NCI-H345 treated with DMSO at 0.1 percent for 48 hours (cell line): ENCODE results near the gene CTPS1.

Source experiments
- DNase-seq: peaks from one replicate; lab custom pipeline; 2025; ENCODE audit not compliant: unreplicated experiment; lab: John Stamatoyannopoulos, UW

Gene CTPS1

DNA sequence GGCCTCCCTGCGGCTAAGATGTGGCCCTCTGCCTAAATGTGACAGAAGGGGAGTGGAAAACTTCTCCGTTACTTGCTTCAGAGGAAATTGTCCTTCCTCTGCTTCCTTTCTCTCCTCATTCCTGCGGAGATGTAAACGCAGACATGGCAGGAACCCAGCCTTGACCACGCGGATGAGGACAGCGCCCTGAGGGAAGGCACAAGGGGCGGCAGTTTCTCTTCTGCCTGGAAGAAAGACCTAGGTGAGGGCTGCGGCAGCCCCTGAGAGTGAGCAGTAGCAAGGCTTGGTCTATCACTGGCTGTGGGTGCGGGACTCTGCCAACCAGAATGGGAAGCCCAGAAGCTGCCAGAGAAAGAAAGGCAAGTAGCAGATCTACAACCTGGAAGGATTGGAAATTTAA, 14.0 kb upstream of the CTPS1 start:
- DNase-seq = no peak

DNA sequence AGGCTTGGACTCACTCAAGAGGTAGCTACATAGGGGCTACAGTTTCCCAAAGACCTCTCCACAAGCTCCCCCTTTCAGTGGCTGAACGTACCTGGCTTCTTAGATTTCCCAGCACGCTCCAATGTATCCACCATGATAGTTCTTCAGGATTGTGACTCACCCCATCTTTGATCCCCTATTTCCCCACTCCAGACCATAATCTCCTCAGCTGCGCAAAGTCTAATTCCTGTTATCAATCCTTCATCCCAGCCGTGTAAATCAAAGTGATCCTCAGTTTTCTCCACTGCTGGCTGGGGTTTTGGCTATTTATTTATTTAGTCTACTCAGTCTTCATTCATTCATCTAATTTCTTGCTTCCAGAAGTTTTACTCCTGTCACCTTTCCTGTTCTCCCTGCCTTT, 13.1 kb upstream of the CTPS1 start:
- no peak for DNase-seq

DNA sequence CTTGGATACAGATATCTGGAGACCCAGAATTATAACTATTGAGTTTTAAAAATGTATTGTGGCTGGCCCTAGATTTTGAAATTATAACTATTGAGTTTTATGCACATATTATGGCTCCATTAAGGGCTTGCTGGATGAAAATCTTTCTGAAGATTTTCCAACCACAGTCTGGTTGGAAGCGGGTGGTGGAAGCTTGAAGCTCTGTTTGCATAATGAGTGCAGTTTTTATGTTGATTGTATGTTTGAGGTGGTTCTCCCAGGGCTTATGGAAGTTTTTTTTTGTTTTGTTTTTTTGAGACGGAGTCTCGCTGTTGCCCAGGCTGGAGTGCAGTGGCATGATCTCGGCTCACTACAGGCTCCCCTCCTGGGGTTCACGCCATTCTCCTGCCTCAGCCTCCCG, 10.1 kb upstream of the CTPS1 start:
- no peak for DNase-seq

DNA sequence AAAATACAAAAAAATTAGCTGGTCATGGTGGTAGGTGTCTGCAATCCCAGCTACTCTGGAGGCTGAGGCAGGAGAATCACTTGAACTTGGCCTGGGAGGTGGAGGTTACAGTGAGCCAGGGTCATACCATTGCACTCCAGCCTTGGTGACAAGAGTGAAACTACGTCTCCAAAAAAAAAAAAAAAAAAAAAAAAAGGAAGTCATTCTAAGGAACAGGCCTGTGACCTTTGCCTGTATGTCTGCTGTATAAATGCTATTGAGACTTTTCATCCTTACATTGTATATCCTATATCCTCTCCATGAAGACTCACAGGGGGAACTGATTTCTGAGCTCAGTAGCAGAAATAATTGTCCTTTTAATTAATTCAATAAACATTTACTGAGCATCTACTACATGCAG, 7.5 kb upstream of the CTPS1 start:
- no peak for DNase-seq

DNA sequence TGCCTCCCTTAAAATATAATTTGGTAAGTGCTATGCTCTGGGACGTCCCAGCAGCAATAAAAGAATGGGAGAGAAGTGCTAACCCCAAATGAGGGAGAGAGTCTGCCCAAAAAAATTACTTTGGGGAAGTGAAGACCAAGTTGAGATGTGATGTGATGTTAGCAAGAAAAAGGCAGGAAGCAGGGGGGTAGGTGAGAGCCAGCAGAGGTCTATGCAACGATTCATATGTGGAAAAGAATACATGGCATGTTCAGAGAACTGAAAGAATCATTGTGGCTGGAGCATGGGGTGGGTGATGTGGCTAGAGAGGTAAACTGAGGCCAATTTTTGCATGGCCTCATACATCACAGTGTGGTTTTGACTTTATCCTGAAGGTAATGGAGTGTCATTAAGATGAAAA, 5.6 kb upstream of the CTPS1 start:
- DNase-seq = no peak

DNA sequence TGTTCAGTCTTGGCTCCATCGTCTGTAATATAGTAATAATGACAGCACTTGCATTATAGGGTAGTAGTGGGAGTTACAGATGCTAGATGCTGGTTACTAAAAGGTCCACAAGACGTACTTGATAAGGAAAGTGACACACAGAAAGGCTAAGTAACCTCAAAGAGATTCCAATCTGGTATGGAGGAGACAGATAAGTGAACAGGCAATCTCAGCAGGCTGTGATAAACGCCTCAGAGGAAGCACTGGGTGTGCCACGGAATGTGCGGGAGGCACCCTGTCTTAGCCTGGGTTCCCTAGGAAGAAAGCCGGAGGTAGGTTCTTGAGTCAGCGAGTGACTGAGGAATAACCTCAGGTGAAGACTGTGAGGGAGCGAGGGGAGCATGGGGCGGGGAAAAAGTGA, 4.6 kb upstream of the CTPS1 start:
- DNase-seq = no peak

DNA sequence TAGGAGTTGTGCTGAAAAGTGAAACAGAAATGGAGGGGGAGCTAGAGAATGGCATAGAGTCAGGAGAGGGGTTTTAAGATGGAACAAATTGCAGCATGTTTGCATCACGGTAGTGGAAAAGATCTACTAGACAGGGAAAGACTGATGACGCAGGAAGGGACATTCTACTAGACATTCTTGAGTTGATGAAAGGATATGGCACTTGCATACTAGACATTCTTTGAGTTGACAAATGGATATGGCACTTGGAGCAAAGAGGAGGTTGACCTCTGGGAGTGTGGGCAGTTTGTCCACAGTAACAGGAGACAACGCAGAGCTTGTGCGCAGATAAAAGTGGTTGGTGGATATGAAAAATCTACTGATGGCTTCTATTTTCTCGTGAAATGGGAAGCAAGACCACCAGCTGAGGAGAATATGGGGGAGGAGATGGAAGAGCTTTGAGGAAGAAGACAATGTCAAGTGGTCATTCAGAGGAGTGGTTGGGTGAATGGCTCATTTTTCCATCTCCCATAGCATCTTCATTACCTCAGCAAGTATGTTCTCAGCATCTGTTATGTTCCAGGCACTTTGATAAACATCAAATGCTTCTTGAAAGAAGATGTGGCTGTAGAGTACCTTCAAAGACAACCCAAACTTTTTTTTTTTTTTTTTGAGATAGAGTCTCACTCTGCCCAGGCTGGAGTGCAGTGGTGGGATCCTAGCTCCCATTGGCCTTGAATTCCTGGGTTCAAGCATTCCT, 2.4 kb upstream of the CTPS1 start:
- DNase-seq = no peak

DNA sequence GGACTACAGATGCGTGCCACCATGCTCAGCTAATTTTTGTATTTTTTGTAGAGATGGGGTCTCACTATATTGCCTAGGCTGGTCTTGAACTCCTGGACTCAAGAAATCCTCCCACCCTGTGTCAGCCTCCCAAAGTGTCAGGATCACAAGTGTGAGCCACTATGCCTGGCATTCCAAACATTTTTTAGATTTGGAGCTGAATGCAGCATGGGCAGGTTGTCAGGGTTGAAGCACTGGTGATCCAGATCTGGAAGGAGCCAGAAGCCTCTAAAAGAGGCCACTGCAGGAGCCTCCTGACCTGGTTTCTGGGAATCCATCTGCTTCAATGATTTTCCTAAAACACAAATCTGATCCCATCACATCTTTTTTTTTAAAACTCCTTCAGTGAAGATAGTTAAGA, 1.8 kb upstream of the CTPS1 start:
- DNase-seq = no peak

DNA sequence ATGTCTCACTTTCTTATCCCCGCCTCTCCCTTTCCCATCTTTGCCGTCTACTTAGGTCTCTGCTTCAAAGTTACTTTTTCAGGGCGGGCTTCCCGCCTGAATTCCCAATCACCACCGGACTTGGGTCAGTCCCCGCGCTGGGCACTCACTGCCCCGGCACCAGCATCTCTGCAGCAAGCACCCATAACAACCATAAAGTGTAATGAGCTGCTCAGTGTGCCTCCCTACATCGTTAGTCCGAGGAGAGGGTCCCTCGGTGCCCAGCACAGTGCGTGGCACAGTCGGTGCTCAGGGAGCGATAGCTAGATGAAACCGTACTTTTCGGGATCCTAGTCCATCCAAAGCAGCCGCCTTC, 633 bp upstream of the CTPS1 start:
- DNase-seq = no peak

DNA sequence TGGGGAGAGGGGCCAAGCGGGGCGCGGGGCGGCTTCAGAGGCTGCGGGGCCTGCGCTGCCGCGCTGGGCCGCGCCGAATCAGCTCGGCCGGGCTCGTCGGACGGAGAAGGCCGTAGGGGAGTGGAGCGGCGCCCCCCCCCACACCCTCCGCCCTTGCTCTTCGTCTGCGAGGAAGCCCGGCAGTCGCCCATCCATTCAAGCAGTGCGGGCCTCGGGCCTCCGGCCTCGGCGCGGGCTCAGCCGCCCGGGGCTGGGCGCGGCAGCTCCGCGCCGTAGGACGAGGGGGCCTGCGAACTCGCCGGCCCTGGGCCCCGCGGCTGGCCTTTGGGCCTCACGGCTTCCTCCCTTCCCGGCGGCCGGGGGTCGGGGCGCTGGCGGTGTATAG, 564 bp downstream of the CTPS1 start:
- DNase-seq = no peak

DNA sequence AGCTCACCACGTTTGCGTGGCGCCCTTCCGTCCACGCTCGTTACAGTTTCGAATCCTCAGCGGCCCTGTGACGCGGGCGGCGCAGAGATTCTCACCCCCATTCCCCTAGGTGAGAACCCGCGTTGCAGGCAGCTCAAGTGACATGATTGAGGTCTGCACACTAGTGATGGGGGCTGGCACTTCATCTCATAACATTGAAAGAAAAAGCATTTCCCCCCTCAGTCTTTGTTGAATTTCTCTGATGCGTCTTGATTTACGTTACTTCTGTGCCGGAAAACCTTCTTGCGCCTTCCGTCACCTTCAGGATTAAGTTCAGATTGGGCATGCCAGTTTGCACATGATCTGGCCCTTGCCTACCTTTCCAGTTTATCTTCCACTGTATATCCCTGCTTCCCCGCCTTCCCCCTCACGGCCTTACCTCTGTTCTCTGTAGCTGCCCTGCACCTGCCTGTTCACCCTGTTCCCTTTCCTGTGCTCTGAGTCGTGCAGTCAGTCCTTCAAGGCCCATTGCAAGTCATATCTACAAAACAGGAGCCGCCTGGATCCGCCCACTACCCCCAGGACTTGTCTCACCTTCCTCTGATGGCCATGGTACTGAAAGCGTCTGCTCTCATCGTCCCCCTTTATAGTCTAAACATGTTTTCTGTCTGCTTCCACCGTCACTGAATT, 1.1 kb downstream of the CTPS1 start:
- DNase-seq = peak; percentile 20

DNA sequence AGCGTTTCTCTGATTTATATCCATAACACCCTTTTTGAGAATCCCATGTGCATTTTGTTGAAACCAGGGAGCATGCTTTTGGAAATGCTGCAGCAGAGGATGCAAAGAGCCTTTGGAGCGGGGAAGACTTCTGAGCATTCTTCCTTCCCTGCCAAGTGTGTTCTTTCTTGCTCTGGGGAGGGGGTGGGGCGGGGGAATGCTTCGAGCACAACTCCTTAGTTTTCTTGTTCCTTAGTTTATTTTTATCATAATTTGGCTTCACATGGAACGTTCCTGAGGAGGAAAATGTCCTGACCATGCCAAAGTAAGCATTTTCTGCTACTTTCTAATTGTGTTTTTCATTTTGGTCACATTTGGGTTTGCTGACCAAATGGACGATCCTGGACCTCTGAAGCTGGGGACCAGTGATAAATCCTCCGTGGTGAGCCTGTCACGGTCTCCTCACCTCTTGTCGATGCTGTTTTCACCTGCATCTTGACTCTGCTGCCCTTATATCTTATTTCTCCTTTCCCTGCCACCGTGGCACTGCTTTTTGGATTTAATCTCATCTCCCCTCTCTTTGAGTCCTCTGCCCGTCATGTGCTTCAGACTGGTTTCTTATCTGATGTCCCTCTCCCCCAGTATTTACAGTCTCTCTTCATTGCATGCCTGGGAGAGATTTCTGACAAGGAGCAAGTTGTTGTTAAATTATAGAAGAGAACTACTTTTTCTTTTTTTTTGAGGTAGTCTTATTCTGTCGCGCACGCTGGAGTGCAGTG, 2.4 kb downstream of the CTPS1 start:
- DNase-seq = no peak

DNA sequence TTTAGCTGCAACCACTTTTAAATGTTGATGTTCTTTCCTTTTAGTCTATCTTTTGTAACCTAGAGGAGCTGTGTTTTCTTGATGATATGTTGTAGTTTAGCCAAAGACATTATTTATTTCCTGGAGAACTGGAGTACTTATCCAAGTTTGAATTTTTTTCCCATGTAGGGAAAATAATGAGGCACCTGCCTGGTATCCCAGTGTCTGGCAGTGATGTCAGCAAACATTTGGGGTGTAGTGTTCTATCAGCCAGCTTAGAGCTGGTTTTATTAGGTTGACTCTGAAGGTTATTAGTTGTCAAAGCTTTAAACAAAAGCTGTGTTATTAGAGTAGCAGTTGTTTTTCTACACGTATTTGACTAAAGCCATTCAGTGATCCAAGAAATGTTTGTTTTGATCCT, 3.2 kb downstream of the CTPS1 start:
- DNase-seq = no peak

DNA sequence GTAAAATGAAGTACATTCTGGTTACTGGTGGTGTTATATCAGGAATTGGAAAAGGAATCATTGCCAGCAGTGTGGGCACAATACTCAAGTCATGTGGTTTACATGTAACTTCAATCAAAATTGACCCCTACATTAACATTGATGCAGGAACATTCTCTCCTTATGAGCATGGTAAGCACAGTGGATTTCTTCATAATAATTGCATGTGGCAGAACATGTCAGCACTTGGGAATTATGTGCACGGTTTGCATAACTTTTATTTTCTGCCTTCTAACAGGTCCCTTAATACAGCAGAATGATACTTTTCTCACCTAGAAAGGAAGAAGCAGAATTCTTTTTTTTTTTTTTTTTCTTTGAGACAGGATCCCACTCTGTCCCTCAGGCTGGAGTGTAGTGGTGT, 3.8 kb downstream of the CTPS1 start:
- DNase-seq = no peak

DNA sequence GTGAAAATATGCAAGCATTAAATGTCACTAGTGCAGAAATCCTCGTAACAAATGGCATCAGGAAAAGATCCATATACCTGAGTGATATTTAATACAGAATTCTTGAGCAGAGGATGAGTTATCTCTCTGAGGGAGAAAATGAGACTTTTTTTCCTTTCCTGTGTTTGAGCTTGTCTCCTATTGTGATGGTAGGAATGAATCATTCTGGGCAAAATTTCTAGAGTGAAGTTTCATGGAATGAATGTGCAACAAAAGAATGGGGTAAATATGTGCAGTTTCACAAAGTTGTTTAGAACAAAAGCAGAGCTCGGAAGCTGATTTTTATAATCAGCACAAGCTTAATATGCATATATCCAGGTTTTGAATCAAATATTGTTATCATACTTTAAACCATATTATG, 4.6 kb downstream of the CTPS1 start:
- no peak for DNase-seq

DNA sequence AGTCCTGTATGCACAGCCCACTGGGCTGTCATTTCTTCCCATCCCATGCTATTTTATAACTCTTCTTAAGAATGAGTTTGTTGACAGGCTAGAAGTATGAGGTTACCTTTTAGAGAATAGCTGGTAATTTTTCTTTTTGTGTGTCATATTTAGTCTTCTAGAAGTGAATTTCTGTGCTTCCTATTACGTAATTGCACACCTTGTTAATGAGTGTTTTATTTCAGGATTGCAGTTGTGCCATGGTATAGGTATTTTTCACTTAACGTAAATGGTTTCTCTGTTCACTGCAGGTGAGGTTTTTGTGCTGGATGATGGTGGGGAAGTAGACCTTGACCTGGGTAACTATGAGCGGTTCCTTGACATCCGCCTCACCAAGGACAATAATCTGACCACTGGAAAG, 5.0 kb downstream of the CTPS1 start:
- DNase-seq = no peak

DNA sequence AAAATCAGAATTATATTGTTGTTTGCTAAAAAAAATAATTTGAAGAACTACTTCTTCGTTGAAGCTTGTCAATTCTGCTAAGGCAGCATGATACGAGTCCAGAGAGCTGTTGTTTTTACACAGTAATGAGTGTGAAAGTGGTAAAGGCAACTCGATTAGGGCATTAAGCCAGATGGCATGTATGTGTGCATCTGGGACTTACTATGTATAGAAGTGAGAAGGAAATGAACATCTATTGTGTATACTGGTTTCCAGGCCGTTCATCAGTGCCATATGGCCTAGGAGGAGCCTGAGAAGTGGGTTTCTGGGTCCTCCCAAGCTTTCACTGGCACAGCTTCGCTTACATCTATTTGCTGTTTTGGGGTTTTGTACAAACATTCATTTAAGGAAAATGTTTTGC, 5.7 kb downstream of the CTPS1 start:
- no peak for DNase-seq

DNA sequence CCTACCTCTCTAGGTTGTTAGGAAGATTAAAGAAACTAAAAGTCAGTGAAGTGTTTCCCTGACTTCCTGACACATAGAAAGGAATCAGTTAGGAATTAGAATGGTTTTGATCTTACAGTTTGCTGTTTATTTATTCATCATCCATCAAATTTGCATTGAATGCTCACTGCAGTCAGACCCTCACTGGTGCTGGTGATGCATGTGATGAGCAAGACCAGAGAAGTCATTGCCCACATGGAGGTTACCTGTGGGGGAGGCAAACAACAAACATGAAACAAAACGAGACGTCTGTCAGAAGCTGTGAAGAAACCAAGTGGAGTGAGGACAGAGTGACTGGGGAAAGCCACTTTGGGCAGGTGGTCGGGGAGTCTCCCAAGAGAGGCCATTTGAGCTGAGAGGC, 6.4 kb downstream of the CTPS1 start:
- no peak for DNase-seq

DNA sequence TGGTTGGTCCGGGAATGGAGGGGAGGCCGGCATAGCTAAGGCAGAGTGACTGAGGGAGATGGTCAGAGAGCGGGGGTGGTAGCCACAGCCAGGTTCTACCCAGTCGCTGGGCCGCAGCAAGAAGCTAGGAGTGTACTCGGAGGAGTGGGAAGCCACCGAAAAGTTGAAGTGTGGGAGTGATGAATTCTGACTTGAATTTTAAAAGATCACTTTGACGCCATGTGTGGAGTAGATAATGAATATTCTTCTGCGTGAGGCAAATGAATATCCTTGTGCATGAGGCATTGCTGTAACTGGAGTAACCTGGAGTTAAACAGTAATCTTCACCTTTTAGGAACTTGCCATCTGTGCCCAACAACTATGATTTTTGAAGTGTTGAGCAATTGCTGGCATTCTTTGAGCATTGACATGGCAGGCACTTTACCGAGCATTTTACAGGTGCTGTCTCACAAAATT, 6.9 kb downstream of the CTPS1 start:
- no peak for DNase-seq

DNA sequence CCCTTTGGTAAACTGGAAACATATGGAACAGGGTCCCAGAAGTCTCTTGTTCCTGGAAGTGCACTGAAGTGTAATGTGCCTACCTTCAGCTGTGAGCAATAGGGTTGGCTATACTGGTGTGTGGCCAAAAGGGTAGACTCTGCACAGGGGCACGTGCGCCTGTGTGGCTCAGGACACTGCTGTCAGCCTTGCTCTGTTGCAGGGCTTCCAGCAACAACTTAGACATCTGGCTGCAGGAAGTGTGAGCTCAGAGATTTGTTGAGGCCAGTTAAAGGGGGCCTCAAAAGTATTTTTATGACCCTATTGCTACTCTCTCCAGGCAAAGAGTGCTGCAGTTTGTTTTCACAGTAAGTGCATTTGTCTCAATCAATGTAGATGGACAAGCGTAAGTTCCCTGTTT, 7.5 kb downstream of the CTPS1 start:
- no peak for DNase-seq

DNA sequence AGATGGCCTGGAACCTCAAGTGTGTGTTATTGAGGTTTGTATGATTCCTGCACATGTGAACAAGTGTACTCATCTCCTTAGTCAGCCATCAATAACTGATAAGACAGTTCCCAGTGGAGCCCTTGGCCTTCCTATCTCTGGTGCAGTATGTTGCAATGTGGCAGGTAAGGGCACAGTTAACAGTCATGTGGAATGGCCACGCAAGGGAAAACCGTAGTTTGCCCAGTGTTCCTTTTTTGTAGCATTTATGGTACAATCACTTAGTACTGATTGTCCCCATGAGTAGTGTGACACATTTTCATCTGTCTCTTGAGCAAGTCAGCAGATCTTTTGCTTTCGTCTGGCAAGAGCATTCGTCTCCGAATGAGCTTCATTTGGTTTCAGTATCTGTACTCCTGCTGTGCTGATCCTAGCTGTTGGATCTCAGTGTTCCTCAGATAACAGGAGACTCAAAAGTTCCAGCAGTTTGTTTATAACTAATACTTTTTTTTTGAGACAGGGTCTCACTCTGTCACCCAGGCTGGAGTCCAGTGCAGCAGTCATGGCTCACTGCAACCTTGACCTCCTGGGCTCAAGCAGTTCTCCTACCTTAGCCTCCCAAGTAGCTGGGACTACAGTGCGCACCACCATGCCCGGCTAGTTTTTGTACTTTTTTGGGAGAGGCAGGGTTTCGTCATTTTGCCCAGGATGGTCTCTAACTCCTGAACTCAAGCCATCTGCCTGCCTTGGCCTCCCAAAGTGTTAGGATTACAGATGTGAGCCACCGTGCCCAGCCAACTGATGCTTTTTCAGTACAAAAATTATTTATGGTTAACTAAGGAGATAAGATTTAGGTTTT, 8.2 kb downstream of the CTPS1 start:
- DNase-seq = no peak
